Sciatic nerve (tissue), 2 donors: ENCODE measurements around the gene TUBB1. TPM values are rescaled to one million over a fixed set of nuclear protein-coding genes. Genes with fewer than 3 reads are reported as not detected.

ENCODE experiments used
- ATAC-seq: fragments of 200-7000 bp; cut with Tn5 transposase; one replicate; pipeline ENCODE4 v1.9.1; 2020; ENCODE audit warnings: mild to moderate bottlenecking, moderate library complexity
- DNase-seq: peaks from one replicate; pipeline ENCODE4 v3.0.0-alpha.2; 2020; ENCODE audit warnings: low spot score
- intact Hi-C: fragments of 100-400 bp; cut with DNase I; formaldehyde crosslinking; loops from one replicate; pipeline ENCODE4 v1.14.2; 2022
- total RNA-seq: library from RNA; stranded (reverse); fragmentation: NEBNext Ultra II Directional; extraction: Animal tissue kit (Norgen Biotek cat#: 25700); gene quantifications from one replicate; pipeline ENCODE4 v1.2.1, GENCODE V29; 2021
- donor health status: DM: no; HTN: no; CAD: no.
- donor health status: DM: no; HTN: no; CAD: no.

The TUBB1 gene
- total RNA-seq, 1 donor from 2014 or later = 1.0 TPM

- ATAC-seq (no peak), DNase-seq (no peak)
- intact Hi-C loops = no loop called here
Observed at GRCh38 chr20:58987790-58988564, 31.3 kb upstream of the TUBB1 start.

DNA sequence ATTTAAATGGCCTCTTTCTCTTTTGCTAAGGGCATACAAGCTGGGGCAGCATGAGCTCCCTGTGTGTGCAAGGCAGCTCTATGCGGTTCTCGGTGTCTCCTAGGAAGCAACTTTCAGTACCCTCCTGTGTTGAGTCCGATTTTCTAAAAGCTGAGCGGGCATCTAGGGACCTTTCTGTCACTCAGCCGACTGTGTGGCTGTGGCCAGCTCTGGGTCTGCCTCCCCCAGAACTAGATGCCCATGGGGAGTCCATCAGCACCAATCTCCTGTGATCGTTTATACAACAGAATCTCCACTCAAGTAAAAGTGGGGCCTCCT lies 30.7 kb upstream of the TUBB1 start:
- ATAC-seq = no peak
- no peak for DNase-seq
- intact Hi-C loops = no loop called here

- no peak for ATAC-seq
- intact Hi-C loops = no loop called here
- DNase-seq = no peak
Observed at GRCh38 chr20:58989196-58989595, 30.0 kb upstream of the TUBB1 start.

DNA sequence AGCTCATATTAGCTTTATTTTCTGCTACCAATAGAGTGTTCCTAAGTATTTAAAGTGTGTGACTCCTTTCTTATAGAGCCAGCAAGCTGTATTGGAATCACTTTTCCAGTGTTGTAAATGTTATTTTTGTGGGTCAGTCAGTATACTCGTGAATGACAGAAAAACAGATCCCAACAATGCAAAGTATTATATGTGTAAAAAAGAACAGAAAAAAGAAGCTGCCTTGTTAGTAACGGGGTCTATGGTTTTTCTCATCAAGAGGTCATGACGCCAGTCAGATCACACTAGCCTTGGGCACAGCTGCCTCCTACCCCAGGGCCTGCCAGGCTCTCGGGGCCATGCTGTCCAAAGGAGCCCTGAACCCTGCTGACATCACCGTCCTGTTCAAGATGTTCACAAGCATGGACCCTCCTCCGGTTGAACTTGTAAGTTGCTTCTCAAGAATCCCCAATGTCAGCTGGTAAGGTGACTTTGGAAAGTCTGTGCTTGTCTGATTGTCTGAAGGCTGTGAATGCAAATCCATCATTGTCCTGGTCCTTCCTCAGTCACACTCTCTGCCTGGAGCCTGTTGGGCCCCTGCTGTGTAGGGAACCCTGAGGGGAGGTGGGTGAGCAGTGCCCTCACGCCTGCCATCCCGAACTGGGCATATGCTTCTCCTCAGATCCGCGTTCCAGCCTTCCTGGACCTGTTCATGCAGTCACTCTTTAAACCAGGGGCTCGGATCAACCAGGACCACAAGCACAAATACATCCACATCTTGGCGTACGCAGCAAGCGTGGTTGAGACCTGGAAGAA lies 28.4 kb upstream of the TUBB1 start:
- intact Hi-C loops = no loop called here
- ATAC-seq = no peak
- DNase-seq = no peak

DNA sequence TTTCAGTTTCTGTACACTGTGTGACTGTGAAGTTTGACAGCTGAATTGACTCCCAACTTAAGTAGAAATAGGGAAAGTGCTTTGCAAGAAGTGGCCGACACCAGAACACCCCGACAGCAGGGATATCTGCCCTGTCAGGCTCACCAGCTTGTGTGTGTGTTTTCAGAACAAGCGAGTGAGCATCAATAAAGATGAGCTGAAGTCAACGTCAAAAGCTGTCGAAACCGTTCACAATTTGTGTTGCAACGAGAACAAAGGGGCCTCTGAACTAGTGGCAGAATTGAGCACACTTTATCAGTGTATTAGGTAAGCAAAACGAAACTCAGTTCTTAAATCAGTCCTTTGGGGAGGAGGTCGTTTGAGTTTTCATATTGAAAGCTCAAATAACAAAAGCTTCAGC lies 27.5 kb upstream of the TUBB1 start:
- no peak for DNase-seq
- intact Hi-C loops = no loop called here
- no peak for ATAC-seq

DNA sequence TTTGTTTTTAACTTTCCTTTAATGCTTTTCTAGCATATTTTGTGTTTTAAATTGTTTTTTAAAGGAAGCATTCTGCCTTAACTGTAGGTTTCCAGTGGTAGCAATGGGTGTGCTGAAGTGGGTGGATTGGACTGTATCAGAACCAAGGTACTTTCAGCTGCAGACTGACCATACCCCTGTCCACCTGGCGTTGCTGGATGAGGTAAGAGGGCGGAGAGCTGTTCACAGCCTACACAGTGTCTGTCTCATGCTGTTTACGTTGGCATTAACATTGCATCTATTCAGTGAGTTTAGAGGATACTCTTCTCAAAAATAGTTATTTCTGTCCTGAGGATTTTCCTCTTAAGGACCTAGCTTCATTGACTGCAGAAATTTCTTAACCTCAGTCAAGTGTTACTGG lies 26.3 kb upstream of the TUBB1 start:
- no peak for DNase-seq
- ATAC-seq = no peak
- intact Hi-C loops = no loop called here

GRCh38 chr20:58993332-58994248 lies 25.6 kb upstream of the TUBB1 start:
- ATAC-seq = no peak
- intact Hi-C loops = no loop called here
- peak; percentile 30 for DNase-seq

GRCh38 chr20:58994390-58995159 lies 24.7 kb upstream of the TUBB1 start:
- intact Hi-C loops = no loop called here
- DNase-seq (peak; percentile 37), ATAC-seq (no peak)

- no peak for ATAC-seq
- DNase-seq = peak; percentile 23
- intact Hi-C loops = no loop called here
Observed at GRCh38 chr20:58995461-58996225, 23.6 kb upstream of the TUBB1 start.

DNA sequence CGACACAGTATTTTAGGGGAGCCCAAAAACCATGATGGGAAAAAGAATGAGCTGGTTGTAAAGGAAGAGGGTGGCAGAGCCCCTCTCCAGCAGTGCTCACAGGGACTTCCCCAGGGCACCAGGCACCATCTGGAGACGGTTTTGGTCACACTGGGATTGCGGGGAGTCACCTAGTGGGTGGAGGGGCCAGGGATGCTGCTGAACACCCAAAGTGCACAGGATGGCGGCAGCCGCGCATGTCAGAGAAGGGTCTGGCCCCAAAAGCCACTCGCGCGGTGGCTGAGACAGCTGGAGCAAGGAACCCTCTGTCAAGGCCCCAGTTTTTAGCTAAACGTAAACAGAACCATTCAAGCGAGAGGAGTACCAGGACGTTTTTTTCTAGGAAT lies 23.0 kb upstream of the TUBB1 start:
- intact Hi-C loops = no loop called here
- ATAC-seq (no peak), DNase-seq (no peak)

DNA sequence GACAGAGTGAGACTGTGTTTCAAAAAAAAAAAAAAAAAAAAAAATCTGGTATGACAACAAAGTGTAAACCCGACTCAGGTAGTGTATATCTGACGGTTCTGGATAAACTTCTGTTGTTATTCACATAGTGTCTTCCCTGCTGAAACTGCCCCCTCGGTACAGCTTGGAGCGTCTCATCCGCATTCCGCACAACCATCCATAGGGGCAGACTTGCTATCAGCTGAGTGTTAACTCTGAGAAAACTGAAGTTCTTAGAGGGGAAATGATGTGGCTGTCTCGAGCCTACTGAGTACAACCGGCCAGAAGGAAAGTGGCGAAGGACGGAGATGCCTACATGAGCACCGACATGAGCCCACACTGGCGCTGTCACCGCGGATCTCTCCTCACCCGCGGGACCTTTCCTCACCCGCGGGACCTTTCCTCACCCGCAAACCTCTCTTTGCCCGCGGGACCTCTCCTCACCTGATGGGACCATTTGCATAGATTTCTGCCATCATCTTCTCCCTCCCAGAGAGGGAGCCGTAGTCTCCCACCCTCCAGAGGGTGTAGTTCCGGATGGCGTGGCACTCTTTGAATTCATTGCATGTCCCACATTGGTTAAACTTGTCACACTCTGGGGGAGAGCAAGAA lies 22.0 kb upstream of the TUBB1 start:
- DNase-seq (no peak), ATAC-seq (no peak)
- intact Hi-C loops = no loop called here

DNA sequence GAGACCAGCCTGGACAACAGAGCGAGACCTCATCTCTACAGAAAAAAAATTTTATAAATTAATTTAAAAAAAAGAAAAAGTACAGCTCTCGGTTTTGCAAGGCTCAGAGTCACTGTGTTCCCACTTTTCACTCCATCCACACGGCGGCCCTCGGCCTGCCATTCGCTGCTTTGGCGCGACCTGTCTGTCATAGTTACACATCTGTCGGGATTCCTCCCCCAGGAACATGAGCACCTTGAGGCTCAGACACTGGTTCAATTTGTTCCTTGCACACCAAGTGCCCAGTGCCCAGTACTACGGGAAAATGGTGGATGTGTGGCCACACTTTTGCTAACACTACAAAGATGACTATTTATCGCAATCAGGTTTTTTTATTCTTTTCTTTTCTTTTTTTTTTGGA lies 20.6 kb upstream of the TUBB1 start:
- DNase-seq = peak; percentile 36
- intact Hi-C loops = no loop called here

GRCh38 chr20:59000326-59000725 lies 18.9 kb upstream of the TUBB1 start:
- intact Hi-C loops = no loop called here
- ATAC-seq (no peak), DNase-seq (no peak)

More for the DNA sequence above, 20.6 kb upstream of the TUBB1 start:
- ATAC-seq = no peak

- intact Hi-C loops = no loop called here
Observed at GRCh38 chr20:59001068-59001448, 18.2 kb upstream of the TUBB1 start.

DNA sequence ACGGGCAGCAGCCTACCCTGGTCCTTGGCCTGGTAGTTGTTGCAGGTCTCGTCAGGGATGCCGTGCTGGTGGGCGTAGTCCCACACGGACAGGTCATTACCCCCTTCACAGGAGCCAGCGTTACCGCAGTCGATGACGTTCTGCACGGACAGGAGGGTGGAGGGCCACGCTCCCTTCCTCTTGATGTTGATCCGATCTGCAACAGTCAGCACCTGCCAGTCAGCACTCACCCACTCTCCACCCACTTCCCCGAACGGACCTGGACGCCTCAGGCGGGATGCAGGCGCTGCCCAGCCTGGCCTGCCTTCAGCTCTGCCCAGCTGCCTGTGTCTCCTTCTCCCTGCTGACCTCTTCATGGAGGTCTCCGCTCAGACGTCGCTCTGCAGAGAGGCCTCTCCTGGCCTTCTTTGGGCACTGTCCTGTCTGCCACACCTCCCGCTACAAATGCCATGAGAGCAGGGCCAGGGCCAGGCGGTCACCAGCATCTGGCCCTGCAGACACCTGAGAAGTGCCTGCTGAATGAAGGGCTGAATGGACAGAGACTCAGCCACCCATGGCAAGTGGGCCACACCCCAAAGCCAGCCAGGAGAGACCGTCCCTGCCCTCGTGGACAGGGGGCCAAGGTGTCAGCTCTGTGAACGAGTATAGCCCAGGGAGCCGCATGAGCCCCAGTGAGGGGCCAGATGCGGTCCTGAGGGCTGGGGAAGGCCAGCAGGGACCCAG lies 17.6 kb upstream of the TUBB1 start:
- ATAC-seq (no peak), DNase-seq (peak; percentile 48)
- intact Hi-C loops = no loop called here

More at GRCh38 chr20:59001068-59001448, 18.2 kb upstream of the TUBB1 start:
- ATAC-seq (no peak), DNase-seq (peak; percentile 48)

GRCh38 chr20:59002388-59002787 lies 16.8 kb upstream of the TUBB1 start:
- intact Hi-C loops = no loop called here
- no peak for ATAC-seq
- DNase-seq = no peak

GRCh38 chr20:59002874-59003399 lies 16.3 kb upstream of the TUBB1 start:
- DNase-seq = peak; percentile 37
- intact Hi-C loops = no loop called here
- no peak for ATAC-seq
